ENCODE results near the gene SLIT1.
"Not testable (repeated sequence)": the region's sequence is repeated elsewhere in the genome, so short reads cannot be mapped to it uniquely, and the experiment has no call there.

Gene SLIT1

GRCh38 chr10:97048649-97049427, 136.9 kb downstream of the SLIT1 start:
- DNase-seq: no peak

DNA sequence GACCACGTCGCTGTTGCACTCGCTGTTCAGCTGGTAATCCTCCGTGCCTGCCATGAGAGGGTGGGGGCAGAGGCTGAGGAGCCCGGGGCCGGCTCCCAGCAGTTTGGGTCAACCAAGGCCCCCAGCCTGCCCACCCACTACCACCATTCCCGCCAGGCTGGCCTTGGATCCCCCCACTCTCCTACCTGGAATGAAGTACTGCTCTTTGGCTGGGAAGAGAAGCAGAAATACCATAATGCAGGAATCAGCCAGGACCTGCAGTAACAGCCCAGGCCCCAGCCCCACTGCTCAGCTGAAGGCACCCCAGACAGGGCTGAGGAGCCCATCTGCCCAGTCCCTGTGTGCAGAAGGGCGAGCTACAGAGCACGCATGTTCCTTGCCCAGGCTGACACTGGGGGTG, 138.0 kb downstream of the SLIT1 start:
- no peak for DNase-seq

DNA sequence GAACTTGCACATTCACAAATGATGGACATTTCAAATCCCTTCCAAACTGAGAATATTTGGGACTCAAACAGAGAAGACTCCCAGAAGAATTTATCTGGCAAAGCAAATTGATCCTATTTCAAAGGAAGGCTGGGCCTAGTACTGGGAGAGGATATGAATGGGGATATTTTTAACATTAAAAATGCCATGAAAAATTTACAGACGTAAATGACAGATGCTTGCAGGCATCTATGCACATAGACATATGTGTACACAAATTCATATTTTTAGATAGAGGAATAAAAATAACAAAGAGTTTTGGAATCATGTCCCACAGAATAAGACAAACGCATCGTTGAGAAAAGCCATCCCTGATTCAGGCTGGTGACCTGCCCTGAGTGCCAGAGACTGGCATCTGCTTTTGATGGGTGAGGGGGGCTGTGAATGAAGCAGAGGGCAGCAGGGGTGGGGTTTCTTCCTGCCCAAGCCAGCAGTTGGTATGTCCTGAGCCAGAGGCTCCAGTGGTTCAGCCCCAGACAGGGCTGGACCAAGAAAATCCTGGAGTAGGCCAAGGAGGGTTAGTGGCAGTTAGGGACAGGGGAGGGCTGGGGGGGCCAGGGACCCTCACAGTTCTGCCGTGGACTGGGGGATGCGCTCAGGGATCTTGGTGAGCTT, 138.5 kb downstream of the SLIT1 start:
- DNase-seq: no peak

GRCh38 chr10:97046456-97047082, 139.2 kb downstream of the SLIT1 start:
- DNase-seq: no peak

- no peak for DNase-seq
Observed at GRCh38 chr10:97043563-97043855, 142.2 kb downstream of the SLIT1 start.

- no peak for DNase-seq
Observed at GRCh38 chr10:97042716-97043562, 142.8 kb downstream of the SLIT1 start.

DNA sequence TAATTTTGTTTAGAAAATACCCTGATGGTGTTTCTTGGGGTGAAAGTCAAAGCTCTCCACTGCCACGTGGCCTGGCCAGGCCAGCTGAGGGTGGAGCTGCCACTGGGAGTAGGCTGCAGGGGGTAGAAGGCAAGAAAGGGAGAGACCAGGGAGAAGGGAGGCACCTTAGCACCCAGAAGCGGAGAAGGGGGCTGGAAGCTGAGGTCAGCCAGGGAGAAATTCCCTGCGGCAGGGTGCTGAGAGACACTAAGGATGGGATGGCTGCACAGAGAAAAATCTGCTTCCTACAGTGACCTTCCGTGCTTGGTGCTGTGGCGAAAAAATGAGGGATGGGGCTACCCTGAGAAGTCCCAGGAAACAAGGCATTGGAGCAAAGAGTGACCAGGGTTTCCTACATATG, 143.7 kb downstream of the SLIT1 start:
- DNase-seq: no peak

- DNase-seq: no peak
Observed at GRCh38 chr10:97040706-97041105, 145.1 kb downstream of the SLIT1 start.

DNA sequence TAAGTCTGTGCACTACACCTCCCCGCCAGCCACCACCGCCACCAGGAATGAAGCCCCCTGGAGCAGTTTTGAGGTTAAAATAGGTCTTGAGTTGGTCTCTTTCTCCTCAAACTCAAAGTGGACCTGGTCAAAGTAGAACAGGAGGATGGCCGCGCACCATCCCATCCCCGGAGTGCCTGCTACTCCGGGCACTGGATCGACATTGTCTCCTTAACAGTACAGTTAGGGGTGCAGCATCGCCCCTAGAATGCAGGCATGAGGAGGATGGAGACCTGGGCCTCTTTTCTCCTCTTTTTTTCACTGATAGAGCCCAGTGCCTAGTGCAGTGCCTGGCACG, 145.5 kb downstream of the SLIT1 start:
- no peak for DNase-seq

- DNase-seq: no peak
Observed at GRCh38 chr10:97039538-97040247, 146.1 kb downstream of the SLIT1 start.

DNA sequence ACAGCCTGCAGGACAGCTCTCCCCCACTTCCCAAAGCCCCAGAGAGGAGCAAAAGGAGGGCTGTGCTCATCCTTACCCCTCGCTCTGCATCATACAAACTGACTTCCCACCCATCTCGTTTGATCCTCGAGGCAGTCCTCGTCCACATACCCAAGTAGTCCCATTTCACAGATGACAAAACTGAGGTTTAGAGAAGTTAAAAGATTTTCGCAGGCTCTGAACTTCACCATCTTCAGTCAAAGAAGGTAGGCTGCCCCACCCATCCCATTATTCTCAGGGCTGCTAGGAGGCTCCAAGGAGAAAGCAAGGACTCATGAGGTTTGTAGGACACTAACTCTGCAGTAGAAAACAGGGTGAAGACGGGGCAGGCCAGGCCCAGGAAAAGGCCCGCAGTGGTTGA, 147.1 kb downstream of the SLIT1 start:
- no peak for DNase-seq

DNA sequence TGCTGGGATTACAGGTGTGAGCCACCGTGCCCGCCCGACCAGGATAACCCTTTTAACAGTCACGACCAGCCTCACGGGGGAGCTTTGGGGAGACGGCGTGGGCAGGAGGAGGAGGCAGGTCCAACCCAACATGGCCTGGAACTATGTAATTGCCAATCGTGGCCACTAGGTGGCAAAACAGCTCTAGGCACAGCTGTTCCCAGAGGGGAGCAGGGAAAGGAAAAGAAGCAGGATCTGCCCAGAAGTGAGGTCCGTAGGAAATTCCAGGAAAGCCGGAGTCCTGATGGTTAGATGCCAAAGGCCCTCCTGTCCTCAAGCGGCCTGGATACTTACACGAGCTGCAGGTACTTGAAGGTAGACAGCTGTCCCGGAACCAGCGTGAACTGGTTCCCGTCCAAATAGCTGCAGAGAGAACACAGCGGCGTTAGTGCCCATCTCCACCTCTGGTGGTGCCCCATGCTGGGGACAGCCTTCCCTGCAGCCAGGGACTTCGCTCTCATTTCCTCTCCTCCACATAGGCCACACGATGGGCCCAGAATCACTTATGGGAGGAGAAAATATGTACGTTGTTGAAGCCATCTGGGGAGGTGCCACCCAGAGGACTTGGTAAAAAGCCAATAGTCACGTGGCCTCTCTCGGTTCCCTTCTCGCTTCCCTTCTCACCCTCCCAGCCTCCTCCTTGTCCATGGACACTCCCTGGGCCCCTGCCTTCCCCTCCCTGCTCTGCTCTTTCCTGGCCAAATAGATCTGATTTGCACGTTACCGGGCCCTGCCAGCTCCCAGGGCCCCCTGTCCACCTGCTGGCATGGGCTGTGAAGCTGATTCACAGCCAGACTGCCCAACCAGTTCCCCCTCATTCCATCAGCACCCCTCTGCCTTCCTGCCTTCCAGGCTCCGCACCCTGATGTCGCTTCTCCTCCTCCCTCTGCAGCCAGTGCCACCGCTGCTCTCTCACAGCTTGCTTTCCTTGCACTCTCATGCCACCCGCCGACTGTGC, 148.1 kb downstream of the SLIT1 start:
- DNase-seq: peak in 55 of 58 donors; percentile 20 to 85 (median 63)

DNA sequence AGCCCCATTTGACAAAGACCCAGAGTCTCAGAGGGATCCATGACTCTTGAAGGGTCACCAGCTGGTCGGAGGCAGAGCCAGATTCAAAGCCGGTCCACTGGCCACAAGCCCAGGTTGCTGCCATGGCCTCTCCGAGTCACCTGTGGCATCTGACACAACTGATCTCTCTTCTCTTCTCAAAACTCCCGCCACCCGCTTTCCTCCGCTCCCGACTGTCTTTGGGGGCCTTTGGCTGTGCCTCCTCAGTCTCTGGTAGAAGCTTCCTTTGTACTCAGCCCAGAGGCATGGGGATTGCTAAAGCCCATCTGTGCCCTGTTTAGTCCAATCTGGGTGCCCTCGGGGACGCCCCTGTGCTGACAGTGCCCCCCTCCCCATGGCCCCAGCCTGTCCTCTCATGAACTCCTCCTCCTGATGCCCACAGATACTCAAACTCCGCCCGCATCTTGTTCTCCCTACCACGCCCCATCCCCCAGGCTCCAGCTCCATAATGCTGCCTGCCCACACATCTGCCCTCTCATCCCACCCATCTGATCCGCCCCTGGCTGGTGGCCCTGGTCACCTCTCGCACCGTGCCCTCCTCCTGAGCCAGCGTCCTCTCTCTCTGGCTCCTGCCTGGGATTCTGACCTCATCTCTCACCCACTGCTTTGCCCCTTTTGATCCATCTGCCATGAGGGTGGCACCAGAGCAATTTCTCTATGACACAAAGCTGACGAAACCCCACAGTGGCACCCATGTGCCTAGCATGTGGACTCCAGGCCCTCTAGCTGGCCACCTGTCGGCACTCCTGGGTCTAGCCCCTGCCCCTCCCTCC, 150.6 kb downstream of the SLIT1 start:
- no peak for DNase-seq

DNA sequence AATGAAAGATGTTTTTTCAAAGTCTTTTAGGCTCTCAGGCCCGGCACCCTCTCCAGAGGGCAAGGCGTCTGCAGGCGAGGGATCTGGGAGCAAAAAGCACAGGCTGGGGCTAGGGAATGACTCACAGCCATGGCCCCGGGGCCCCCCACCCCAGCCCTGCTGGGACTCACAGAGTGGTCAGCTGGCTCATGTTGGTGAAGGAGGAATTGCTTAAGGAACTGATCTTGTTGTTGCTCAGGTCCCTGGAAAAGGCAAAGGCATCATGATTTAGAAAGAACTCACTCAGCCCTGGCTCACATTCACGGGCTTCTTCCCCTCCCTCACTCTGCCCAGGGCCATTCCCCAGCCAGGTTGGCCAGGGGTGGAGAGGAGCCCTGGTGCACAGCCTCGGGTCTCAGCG, 151.5 kb downstream of the SLIT1 start:
- no peak for DNase-seq

- not testable (repeated sequence) for DNase-seq
Observed at GRCh38 chr10:97033841-97034240, 151.9 kb downstream of the SLIT1 start.

DNA sequence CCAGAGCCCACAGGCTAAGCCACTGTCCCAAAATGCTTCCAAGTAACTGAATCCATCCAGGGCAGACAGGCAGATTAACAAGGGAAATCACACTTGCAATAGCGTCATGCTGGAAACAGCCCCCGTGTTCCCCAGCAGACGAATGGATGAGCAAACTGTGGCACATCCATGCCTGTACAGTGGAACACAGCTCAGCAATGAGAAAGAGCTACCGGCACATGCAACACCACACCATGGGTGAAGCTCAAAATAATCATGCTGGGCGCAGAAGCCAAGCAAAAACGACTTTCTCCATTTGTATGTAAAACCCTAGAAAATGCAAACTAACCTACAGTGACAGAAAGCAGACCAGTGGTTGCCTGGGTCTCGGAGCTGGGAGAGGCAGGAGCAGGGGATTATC, 153.1 kb downstream of the SLIT1 start:
- peak in 2 of 58 donors; percentile 25 to 28 for DNase-seq

DNA sequence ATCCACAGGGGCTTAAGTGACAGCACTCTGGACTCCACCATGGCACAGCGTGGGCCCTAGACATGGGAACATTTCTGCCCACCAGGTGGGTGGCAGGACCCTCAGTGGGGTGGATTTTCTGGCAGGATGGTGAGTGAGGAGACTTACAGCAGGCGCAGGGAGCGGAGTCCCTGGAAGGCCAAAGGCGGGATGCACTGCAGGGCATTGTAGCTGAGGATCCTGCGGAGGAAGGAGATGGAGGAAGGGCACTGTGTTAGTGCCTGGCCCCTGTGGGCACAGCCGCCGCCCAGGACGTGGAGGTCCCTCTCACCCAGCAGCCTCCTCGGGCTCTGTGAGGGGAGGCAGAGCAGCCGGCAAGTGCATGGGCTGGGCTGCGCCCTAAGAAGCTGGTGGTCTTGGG, 154.3 kb downstream of the SLIT1 start:
- DNase-seq: no peak

DNA sequence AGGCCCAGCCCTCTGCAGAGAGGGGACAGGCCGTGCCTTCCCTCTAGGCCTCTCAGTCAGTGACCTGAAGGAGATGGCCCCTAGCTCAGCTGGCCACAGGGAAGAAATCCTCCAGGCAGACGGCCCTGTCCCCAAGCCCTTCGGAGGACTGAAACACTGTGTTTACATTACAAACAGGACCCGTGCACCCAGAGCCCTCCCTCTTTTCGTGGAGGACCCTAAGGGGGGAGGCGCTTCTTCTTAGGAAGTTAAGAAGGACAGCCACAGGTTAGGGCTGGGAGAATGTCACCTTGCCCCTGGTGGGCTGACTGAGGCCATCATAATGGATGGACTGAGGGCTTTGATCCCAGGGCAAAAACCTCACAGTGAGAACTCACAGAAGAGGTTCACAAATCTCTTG, 154.9 kb downstream of the SLIT1 start:
- DNase-seq: no peak

DNA sequence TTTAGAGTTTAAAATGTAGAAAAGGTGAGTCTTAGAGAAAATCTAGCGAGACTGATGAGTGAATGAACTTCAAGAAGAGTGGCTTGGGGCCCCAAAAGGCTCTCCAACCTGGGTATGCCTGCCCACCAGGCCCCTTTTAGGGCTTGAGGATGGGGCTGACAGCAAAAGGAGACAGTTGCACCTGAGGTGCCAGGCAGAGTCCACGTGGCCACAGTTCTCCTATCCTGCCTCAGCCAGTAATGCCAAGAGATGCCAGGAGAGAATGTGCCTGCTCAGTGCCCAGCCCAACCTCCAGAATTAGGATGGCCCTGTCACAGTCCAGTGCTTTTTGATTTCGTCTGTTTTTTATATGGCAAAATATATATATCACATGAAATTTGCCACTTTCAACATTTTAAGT, 156.5 kb downstream of the SLIT1 start:
- no peak for DNase-seq

All from anterior cingulate cortex (tissue), 58 donors.